HCT116 (cell line): Measurements from ENCODE around the gene CHST9. TPM values are rescaled to one million over a fixed set of nuclear protein-coding genes. Genes with fewer than 3 reads are reported as not detected.

Experiments used
- ATAC-seq: fragments of 200-7000 bp; cut with Tn5 transposase; 2 replicates; pipeline ENCODE4 v1.9.1; 2020; ENCODE audit warnings: mild to moderate bottlenecking, moderate library complexity
- BruUV-seq: library from RNA; stranded (reverse); fragments of 400-500 nt; replicated peaks from 2 replicates; lab custom pipeline; 2021; lab: Mats Ljungman, UMichigan
- CTCF ChIA-PET: fragments of 300-600 bp; sonication (Branson Sonifier 250); formaldehyde crosslinking; loops from one replicate; lab custom pipeline; 2021; ENCODE audit warnings: antibody characterized with exemption; lab: Charles Lee
- POLR2A ChIA-PET: fragments of 300-600, 350-600 bp; sonication (Branson Sonifier 250); formaldehyde crosslinking; loops from one replicate; lab custom pipeline; 2021; ENCODE audit warnings: antibody characterized with exemption; lab: Charles Lee
- RAD21 ChIA-PET, 2 experiments: fragments of 300-600 bp; sonication (Branson Sonifier 250); formaldehyde crosslinking; loops; one replicate each; lab custom pipeline; 2023; ENCODE audit warnings: low total read pairs in 2 of 2; ENCODE audit not compliant: uncharacterized antibody in 2 of 2, unreplicated experiment in 2 of 2, low non-redundant PET in 1 of 2; lab: Charles Lee
- DNase-seq: peaks from one replicate; pipeline ENCODE4 v3.0.0-alpha.2; 2010; ENCODE audit warnings: low read depth, low spot score
- H2AFZ ChIP-seq: fragments of 200-600 bp; shearing (Covaris generic), sonication (generic); 2 replicates; pipeline ENCODE4 v1.6.1; 2017; ENCODE audit warnings: low read depth, mixed run types, mixed read lengths, antibody characterized with exemption, low read length; ENCODE audit not compliant: poor library complexity, severe bottlenecking
- H3K27ac ChIP-seq: 2 replicates; pipeline ENCODE4 v1.5.1; 2012; ENCODE audit warnings: low read depth, low read length
- H3K27me3 ChIP-seq: fragments of 200-600 bp; sonication (generic); 2 replicates; pipeline ENCODE4 v1.6.1; 2016; ENCODE audit warnings: mixed run types, low read length, mixed read lengths; ENCODE audit not compliant: insufficient read depth
- H3K36me3 ChIP-seq, 2 experiments: fragments of 200-500 bp in 1 of 2; fragments of 200-600 bp in 1 of 2; sonication (Bioruptor generic) in 1 of 2; sonication (generic) in 1 of 2; 2 replicates each; pipeline versions ENCODE4 v1.5.1 to v1.6.1; 2014 to 2016; ENCODE audit warnings: low read length in 2 of 2, inconsistent platforms in 1 of 2, mixed read lengths in 1 of 2, mixed run types in 1 of 2; ENCODE audit not compliant: insufficient read depth in 2 of 2, control insufficient read depth in 1 of 2
- H3K4me1 ChIP-seq, 2 experiments: fragments of 200-600 bp in 1 of 2; sonication (generic) in 1 of 2; 2 replicates each; pipeline versions ENCODE4 v1.5.1 to v1.6.1; 2012 to 2017; ENCODE audit warnings: low read length in 2 of 2, inconsistent platforms in 1 of 2, mild to moderate bottlenecking in 1 of 2, mixed read lengths in 1 of 2, mixed run types in 1 of 2, moderate library complexity in 1 of 2; ENCODE audit not compliant: insufficient read depth in 2 of 2, control insufficient read depth in 1 of 2
- H3K4me2 ChIP-seq: fragments of 200-600 bp; sonication (generic); 2 replicates; pipeline ENCODE4 v1.6.1; 2017; ENCODE audit warnings: mixed run types, low read length, mixed read lengths
- H3K4me3 ChIP-seq, 2 experiments: fragments of 200-600 bp in 1 of 2; sonication (generic) in 1 of 2; replicated peaks in 1 of 2; 2 replicates each; pipeline ENCODE4 v1.5.1; 2011 to 2016; ENCODE audit warnings: low read length in 2 of 2, control low read depth in 1 of 2, low read depth in 1 of 2, mild to moderate bottlenecking in 1 of 2, mixed read lengths in 1 of 2, mixed run types in 1 of 2
- H3K79me2 ChIP-seq: fragments of 200-600 bp; sonication (generic); 2 replicates; pipeline ENCODE4 v1.6.1; 2017; ENCODE audit warnings: mild to moderate bottlenecking, mixed run types, low read length, moderate library complexity, mixed read lengths; ENCODE audit not compliant: insufficient read depth
- H3K9ac ChIP-seq: fragments of 200-600 bp; sonication (generic); 2 replicates; pipeline ENCODE4 v1.6.1; 2016; ENCODE audit warnings: low read length, mixed read lengths
- H3K9me2 ChIP-seq: fragments of 200-600 bp; sonication (generic), shearing (Covaris generic); 2 replicates; pipeline ENCODE4 v1.6.1; 2017; ENCODE audit warnings: mixed run types, mild to moderate bottlenecking, moderate library complexity; ENCODE audit not compliant: insufficient read depth
- H3K9me3 ChIP-seq, 2 experiments: fragments of 200-500 bp in 1 of 2; fragments of 200-600 bp in 1 of 2; sonication (Bioruptor generic) in 1 of 2; sonication (generic) in 1 of 2; 2 replicates each; pipeline ENCODE4 v1.6.1; 2014 to 2017; ENCODE audit warnings: low read length in 2 of 2, mixed read lengths in 2 of 2, inconsistent platforms in 1 of 2, low read depth in 1 of 2, mild to moderate bottlenecking in 1 of 2, mixed run types in 1 of 2, moderate library complexity in 1 of 2; ENCODE audit not compliant: control insufficient read depth in 1 of 2, insufficient read depth in 1 of 2
- H4K20me1 ChIP-seq: fragments of 200-600 bp; sonication (generic), shearing (Covaris generic); 2 replicates; pipeline ENCODE4 v1.6.1; 2017; ENCODE audit warnings: mixed run types, mild to moderate bottlenecking, moderate library complexity; ENCODE audit not compliant: insufficient read depth
- ELF1 ChIP-seq: IDR thresholded peaks from 2 replicates; pipeline ENCODE4 v1.6.1; 2012; ENCODE audit warnings: low read depth, borderline replicate concordance
- POLR2A ChIP-seq: IDR thresholded peaks from 2 replicates; pipeline ENCODE4 v1.7.0; 2011; ENCODE audit warnings: borderline replicate concordance; ENCODE audit not compliant: insufficient read depth, insufficient read length; ENCODE audit errors: extremely low read depth
- SIN3A ChIP-seq: IDR thresholded peaks from 2 replicates; pipeline ENCODE4 v1.6.1; 2012; ENCODE audit warnings: low read depth
- SRF ChIP-seq: IDR thresholded peaks from 2 replicates; pipeline ENCODE4 v1.6.1; 2012; ENCODE audit warnings: low read depth
- YY1 ChIP-seq: IDR thresholded peaks from 2 replicates; pipeline ENCODE4 v1.6.1; 2011; ENCODE audit warnings: low read length, low read depth, moderate library complexity, mild to moderate bottlenecking; ENCODE audit not compliant: insufficient replicate concordance; ENCODE audit errors: extremely low read depth
- ZFX ChIP-seq: fragments of 450-650 bp; IDR thresholded peaks from 2 replicates; pipeline ENCODE4 v1.6.1; 2017
- ZNF274 ChIP-seq: fragments of 200-500 bp; sonication (Bioruptor generic); IDR thresholded peaks from 2 replicates; pipeline ENCODE4 v1.6.1; 2014; ENCODE audit warnings: mild to moderate bottlenecking, low read depth, low read length, inconsistent platforms
- intact Hi-C: fragments of 100-400 bp; cut with micrococcal nuclease; formaldehyde crosslinking; loops from 2 replicates; pipeline ENCODE4 v1.10.0; 2022
- total RNA-seq: library from RNA; stranded (reverse); gene quantifications from one replicate; pipeline ENCODE4 v1.2.1, GENCODE V29; 2021; ENCODE audit not compliant: unreplicated experiment
- TF ChIP-seq, protein P1 (sequence below): IDR thresholded peaks from 2 replicates; pipeline ENCODE4 v1.6.1; 2012
- TF ChIP-seq, protein P2 (sequence below), 3 experiments: fragments of 200-600 bp in 1 of 3; sonication (generic) in 1 of 3; IDR thresholded peaks in 2 of 3; conservative IDR thresholded peaks in 1 of 3; 2 replicates each; pipeline ENCODE4 v1.5.1; 2012 to 2017; ENCODE audit warnings: low read depth in 2 of 3, low read length in 2 of 3, antibody characterized with exemption in 1 of 3, borderline replicate concordance in 1 of 3, control low read depth in 1 of 3, mild to moderate bottlenecking in 1 of 3, mixed read lengths in 1 of 3, mixed run types in 1 of 3, moderate library complexity in 1 of 3; ENCODE audit not compliant: insufficient read depth in 1 of 3

The CHST9 gene
- total RNA-seq, 1 experiment from 2014 or later, result not detected

DNA sequence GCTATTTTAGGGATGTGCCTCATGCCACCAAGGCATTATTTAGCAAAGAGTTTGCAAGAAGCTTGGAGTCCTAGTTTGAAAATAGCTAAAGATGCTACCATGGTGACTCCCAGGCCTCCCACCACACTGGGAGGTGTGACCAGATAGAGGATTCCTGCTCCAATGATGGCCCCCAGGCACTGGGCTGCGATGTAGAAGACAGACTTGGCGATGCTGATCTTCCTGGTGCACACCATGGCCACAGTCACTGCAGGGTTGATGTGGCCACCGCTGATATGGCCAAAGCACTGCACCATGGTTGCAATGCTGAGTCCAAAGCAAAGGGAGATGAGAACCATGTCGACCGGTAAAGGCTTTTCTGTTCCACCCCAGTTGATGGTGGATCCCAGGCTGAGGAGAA, 323.0 kb downstream of the CHST9 start:
- Histone ChIP-seq H2AFZ (no peak overlapping the region), H3K4me1 (peaks cover 0 to 6% of the 10 kb centered on the region in 2 experiments; a peak in 2 of 4 replicates), H3K9me2 (no peaks in the 10 kb centered on the region), H4K20me1 (no peaks in the 10 kb centered on the region; the same call in 1 of the 2 replicates), H3K36me3 (no peaks in the 10 kb centered on the region), H3K79me2 (no peaks in the 10 kb centered on the region), H3K4me2 (no peak overlapping the region), H3K9ac (no peak overlapping the region), H3K27ac (no peak overlapping the region), H3K9me3 (no peaks in the 10 kb centered on the region), H3K27me3 (peaks cover 7% of the 10 kb centered on the region; the same call in 1 of the 2 replicates), H3K4me3 (no peak overlapping the region)
- no peak for DNase-seq
- POLR2A ChIA-PET, result no interaction called here
- no TSS peak for BruUV-seq
- TF ChIP-seq ZNF274 (no peak), ZFX (no peak), SIN3A (no peak), YY1 (no peak), POLR2A (no peak), SRF (no peak), ELF1 (no peak)
- TF ChIP-seq, protein P1, sequence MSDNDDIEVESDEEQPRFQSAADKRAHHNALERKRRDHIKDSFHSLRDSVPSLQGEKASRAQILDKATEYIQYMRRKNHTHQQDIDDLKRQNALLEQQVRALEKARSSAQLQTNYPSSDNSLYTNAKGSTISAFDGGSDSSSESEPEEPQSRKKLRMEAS, result no peak
- TF ChIP-seq, protein P2, sequence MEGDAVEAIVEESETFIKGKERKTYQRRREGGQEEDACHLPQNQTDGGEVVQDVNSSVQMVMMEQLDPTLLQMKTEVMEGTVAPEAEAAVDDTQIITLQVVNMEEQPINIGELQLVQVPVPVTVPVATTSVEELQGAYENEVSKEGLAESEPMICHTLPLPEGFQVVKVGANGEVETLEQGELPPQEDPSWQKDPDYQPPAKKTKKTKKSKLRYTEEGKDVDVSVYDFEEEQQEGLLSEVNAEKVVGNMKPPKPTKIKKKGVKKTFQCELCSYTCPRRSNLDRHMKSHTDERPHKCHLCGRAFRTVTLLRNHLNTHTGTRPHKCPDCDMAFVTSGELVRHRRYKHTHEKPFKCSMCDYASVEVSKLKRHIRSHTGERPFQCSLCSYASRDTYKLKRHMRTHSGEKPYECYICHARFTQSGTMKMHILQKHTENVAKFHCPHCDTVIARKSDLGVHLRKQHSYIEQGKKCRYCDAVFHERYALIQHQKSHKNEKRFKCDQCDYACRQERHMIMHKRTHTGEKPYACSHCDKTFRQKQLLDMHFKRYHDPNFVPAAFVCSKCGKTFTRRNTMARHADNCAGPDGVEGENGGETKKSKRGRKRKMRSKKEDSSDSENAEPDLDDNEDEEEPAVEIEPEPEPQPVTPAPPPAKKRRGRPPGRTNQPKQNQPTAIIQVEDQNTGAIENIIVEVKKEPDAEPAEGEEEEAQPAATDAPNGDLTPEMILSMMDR (IDR thresholded peaks at IDR 0.05 in 2 of 3, conservative IDR thresholded peaks at IDR 0.05 in 1 of 3; ENCODE audit: borderline replicate concordance in 1 of 3, insufficient read depth in 1 of 3, low read depth in 2 of 3, low read length in 2 of 3), result no peak
- RAD21 ChIA-PET, result no interaction called here
- no peak for ATAC-seq
- intact Hi-C loops, result no loop called here
- CTCF ChIA-PET, result no interaction called here
